HepG2 (cell line): Measurements from ENCODE around the gene TPRKB. TPM values are rescaled to one million over a fixed set of nuclear protein-coding genes. Genes with fewer than 3 reads are reported as not detected.
A peak's percentile ranks its signal among the peaks of the same experiment; 100 is the strongest.

Experiments
- ATAC-seq: fragments of 200-7000 bp; cut with Tn5 transposase; 3 replicates; pipeline ENCODE4 v1.9.1; 2020; ENCODE audit warnings: mild to moderate bottlenecking, moderate library complexity
- BruUV-seq: library from RNA; stranded (reverse); fragments of 400-500 nt; replicated peaks from 2 replicates; lab custom pipeline; 2021; lab: Mats Ljungman, UMichigan
- CTCF ChIA-PET: fragments of 300-600 bp; formaldehyde crosslinking; extraction: SDS; loops from one replicate; lab custom pipeline; 2021; ENCODE audit warnings: low total read pairs, inconsistent platforms, low intra/inter-chr PET ratio; lab: Yijun Ruan, JAX
- POLR2A ChIA-PET: fragments of 350-600 bp; sonication (Branson Sonifier 250); formaldehyde crosslinking; loops from one replicate; lab custom pipeline; 2020; ENCODE audit warnings: antibody characterized with exemption, inconsistent platforms; lab: Yijun Ruan, JAX
- DNase-seq: peaks from one replicate; pipeline ENCODE4 v3.0.0-alpha.2; 2015; ENCODE audit warnings: low spot score
- FAIRE-seq: peaks from 3 replicates; lab custom pipeline; 2011; peaks lifted over from hg19 to GRCh38; lab: Jason Lieb, UNC
- H2AFZ ChIP-seq: one replicate; pipeline ENCODE4 v1.6.1; 2011; ENCODE audit warnings: low read length, inconsistent platforms
- H3K27ac ChIP-seq: fragments of 300-600 bp; 3 replicates; pipeline ENCODE4 v1.8.0; 2011; ENCODE audit warnings: mixed run types, mild to moderate bottlenecking, mixed read lengths, low read length, inconsistent platforms; ENCODE audit not compliant: insufficient read depth; ENCODE audit errors: extremely low read length
- H3K27me3 ChIP-seq, 2 experiments: fragments of 200-600 bp in 1 of 2; 2 replicates in 1 of 2; 3 replicates in 1 of 2; pipeline versions ENCODE4 v1.6.0 to v1.8.0; 2011; ENCODE audit warnings: low read length in 2 of 2, mild to moderate bottlenecking in 2 of 2, moderate library complexity in 2 of 2, inconsistent platforms in 1 of 2; ENCODE audit not compliant: insufficient read depth in 2 of 2, control insufficient read depth in 1 of 2
- H3K36me3 ChIP-seq, 2 experiments: fragments of 200-600 bp in 1 of 2; replicated peaks in 1 of 2; 2 replicates in 1 of 2; 3 replicates in 1 of 2; pipeline versions ENCODE4 v1.5.1 to v1.8.0; 2011; ENCODE audit warnings: low read length in 2 of 2, inconsistent platforms in 1 of 2; ENCODE audit not compliant: insufficient read depth in 2 of 2, control insufficient read depth in 1 of 2
- H3K4me1 ChIP-seq: 2 replicates; pipeline ENCODE4 v1.5.1; 2012; ENCODE audit warnings: low read length, inconsistent platforms; ENCODE audit not compliant: insufficient read depth
- H3K4me2 ChIP-seq: 2 replicates; pipeline ENCODE4 v1.6.0; 2011; ENCODE audit warnings: low read depth, low read length, inconsistent platforms
- H3K4me3 ChIP-seq, 3 experiments: fragments of 200-600 bp in 1 of 3; sonication (generic), shearing (Covaris generic) in 1 of 3; replicated peaks in 1 of 3; 2 replicates each; pipeline ENCODE4 v1.5.1; 2011 to 2016; ENCODE audit warnings: low read length in 3 of 3, inconsistent platforms in 2 of 3, low read depth in 2 of 3, mild to moderate bottlenecking in 2 of 3, control low read depth in 1 of 3, mixed read lengths in 1 of 3; ENCODE audit not compliant: insufficient read depth in 1 of 3
- H3K79me2 ChIP-seq: one replicate; pipeline ENCODE4 v1.6.1; 2011; ENCODE audit warnings: low read length, inconsistent platforms; ENCODE audit not compliant: insufficient read depth
- H3K9ac ChIP-seq: 2 replicates; pipeline ENCODE4 v1.6.0; 2011; ENCODE audit warnings: mild to moderate bottlenecking, low read depth, low read length, inconsistent platforms; ENCODE audit not compliant: insufficient read depth
- H3K9me3 ChIP-seq: 2 replicates; pipeline ENCODE4 v1.5.1; 2012; ENCODE audit warnings: mild to moderate bottlenecking, low read length
- H4K20me1 ChIP-seq: 2 replicates; pipeline ENCODE4 v1.6.0; 2011; ENCODE audit warnings: inconsistent platforms, mild to moderate bottlenecking, low read length, moderate library complexity; ENCODE audit not compliant: insufficient read depth
- HDAC1 ChIP-seq: sonication (generic); formaldehyde crosslinking; IDR thresholded peaks from 2 replicates; pipeline ENCODE4 v1.5.1; 2020; ENCODE audit warnings: mild to moderate bottlenecking, missing genetic modification reagents
- MAFF ChIP-seq: IDR thresholded peaks from 2 replicates; pipeline ENCODE4 v1.6.1; 2011; ENCODE audit warnings: low read depth, low read length, improper control_type of control experiment
- MAFK ChIP-seq, 2 experiments: IDR thresholded peaks in 1 of 2; conservative IDR thresholded peaks in 1 of 2; 2 replicates each; pipeline ENCODE4 v1.6.1; 2011; ENCODE audit warnings: improper control_type of control experiment in 2 of 2, low read length in 2 of 2
- NCOR1 ChIP-seq: fragments of 200-600 bp; sonication (generic); IDR thresholded peaks from 2 replicates; pipeline ENCODE4 v1.7.0; 2017; ENCODE audit warnings: antibody characterized with exemption, low read length, borderline replicate concordance
- RNF2 ChIP-seq: fragments of 450-650 bp; conservative IDR thresholded peaks from 2 replicates; pipeline ENCODE4 v1.6.1; 2016; ENCODE audit warnings: low read depth
- ZNF136 ChIP-seq: sonication (generic); formaldehyde crosslinking; IDR thresholded peaks from 2 replicates; pipeline ENCODE4 v1.8.1; 2022; ENCODE audit warnings: low read depth, mild to moderate bottlenecking, moderate library complexity, missing genetic modification reagents
- ZNF432 ChIP-seq: sonication (generic); formaldehyde crosslinking; IDR thresholded peaks from 2 replicates; pipeline ENCODE4 v1.5.0; 2020; ENCODE audit warnings: missing genetic modification reagents, mild to moderate bottlenecking, borderline replicate concordance
- ZNF501 ChIP-seq: sonication (generic); formaldehyde crosslinking; IDR thresholded peaks from 2 replicates; pipeline ENCODE4 v1.5.1; 2020; ENCODE audit warnings: mild to moderate bottlenecking, moderate library complexity, missing genetic modification reagents
- ZNF569 ChIP-seq: sonication (generic); formaldehyde crosslinking; IDR thresholded peaks from 2 replicates; pipeline ENCODE4 v1.5.0; 2020; ENCODE audit warnings: mild to moderate bottlenecking, missing genetic modification reagents, moderate library complexity, borderline replicate concordance
- WGBS: methylation state at CpG from one replicate; pipeline ENCODE4 v1.1.6; 2017; ENCODE audit warnings: low lambda C conversion rate; 5-methylcytosine and 5-hydroxymethylcytosine counted together
- in situ Hi-C: cut with HindIII; loops from 2 replicates; pipeline ENCODE4 v1.10.0; 2017; ENCODE audit warnings: low pct_unique_long_range_greater_than_20kb; ENCODE audit not compliant: extremely low pct_ligation_motif_present
- intact Hi-C: fragments of 100-400 bp; cut with micrococcal nuclease; formaldehyde crosslinking; loops from one replicate; pipeline ENCODE4 v1.10.0; 2022; ENCODE audit not compliant: unreplicated experiment
- polyA plus RNA-seq, 8 experiments: library from polyadenylated mRNA; depleted of rRNA in 3 of 8; stranded (reverse) in 7 of 8; unstranded in 1 of 8; fragments of >200 nt; fragmentation: Illumina TruSeq in 4 of 8; extraction: Trizol in 4 of 8; gene quantifications; 2 replicates each; pipeline versions ENCODE4 v1.2.1 to v1.2.3, GENCODE V29; 2011 to 2016; ENCODE audit warnings: low read depth in 4 of 8, missing spikeins in 1 of 8, mixed read lengths in 1 of 8; ENCODE audit not compliant: insufficient read depth in 1 of 8
- total RNA-seq, 5 experiments: library from RNA; depleted of rRNA; stranded (reverse); fragments of >200 nt; fragmentation: Illumina TruSeq; extraction: Trizol; gene quantifications; 2 replicates each; pipeline ENCODE4 v1.2.3, GENCODE V29; 2016; ENCODE audit warnings: low read depth in 1 of 5
- TF ChIP-seq, protein P1 (sequence below): sonication (generic); formaldehyde crosslinking; IDR thresholded peaks from 2 replicates; pipeline ENCODE4 v1.5.0; 2020; ENCODE audit warnings: missing genetic modification reagents, mild to moderate bottlenecking, borderline replicate concordance
- TF ChIP-seq, protein P2 (sequence below): IDR thresholded peaks from 2 replicates; pipeline ENCODE4 v1.6.1; 2016; ENCODE audit warnings: mild to moderate bottlenecking, missing biosample characterization, missing genetic modification reagents
- TF ChIP-seq, protein P3 (sequence below): IDR thresholded peaks from 2 replicates; pipeline ENCODE4 v1.6.1; 2018; ENCODE audit warnings: missing genetic modification reagents

Gene TPRKB
- total and polyA plus RNA-seq, 2 of the 13 experiments (the other 11 are each of a cell fraction or from before 2014, with no cell fraction given), result 32.0 to 58.0 TPM

DNA sequence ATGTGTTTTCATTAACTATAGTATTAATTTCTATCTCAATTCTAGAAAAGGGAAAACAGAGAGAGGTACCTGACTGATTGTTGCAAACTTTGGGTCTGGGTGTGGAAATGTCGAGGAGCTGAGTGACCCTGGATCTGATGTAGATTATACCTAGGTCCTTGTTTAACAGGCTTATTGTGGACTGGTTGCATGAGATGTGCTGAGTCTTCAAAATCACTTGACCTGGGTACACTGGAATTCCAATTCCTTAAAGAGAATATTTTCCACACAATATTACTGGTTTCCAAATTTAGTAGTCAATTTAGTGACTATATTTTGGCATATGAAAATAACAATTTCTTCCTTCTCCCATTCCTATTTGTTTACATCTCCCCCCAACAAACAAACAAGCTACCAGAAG is 29.2 kb upstream of the TPRKB start:
- no peak overlapping the region for H3K9ac ChIP-seq
- H3K4me1 ChIP-seq, result no peaks in the 10 kb centered on the region
- no peaks in the 10 kb centered on the region for H3K9me3 ChIP-seq
- CTCF ChIA-PET, result no interaction called here
- H2AFZ ChIP-seq, result no peak overlapping the region
- no peaks in the 10 kb centered on the region for H3K27me3 ChIP-seq
- H4K20me1 ChIP-seq, result no peaks in the 10 kb centered on the region; the same call in 1 of the 2 replicates
- in situ Hi-C loops, result no loop called here
- FAIRE-seq, result no peak
- no peak overlapping the region for H3K27ac ChIP-seq
- peaks cover 29 to 86% of the 10 kb centered on the region in 2 experiments for H3K36me3 ChIP-seq
- H3K4me2 ChIP-seq, result no peak overlapping the region
- no peak for DNase-seq
- ATAC-seq, result no peak
- H3K4me3 ChIP-seq, result no peak overlapping the region
- peak; percentile 75 for TF ChIP-seq MAFK (conservative IDR thresholded peaks at IDR 0.05 in 1 of 2, IDR thresholded peaks at IDR 0.05 in 1 of 2; ENCODE audit: low read length in 2 of 2)
- peak; percentile 61 for TF ChIP-seq MAFF
- TF ChIP-seq ZNF569 (CRISPR knock-in tag), result no peak
- intact Hi-C loops, result no loop called here
- WGBS, result 100% methylated on average over 1 of the region's 1 CpG
- BruUV-seq, result no TSS peak
- POLR2A ChIA-PET, result no interaction called here
- no peaks in the 10 kb centered on the region for H3K79me2 ChIP-seq

DNA sequence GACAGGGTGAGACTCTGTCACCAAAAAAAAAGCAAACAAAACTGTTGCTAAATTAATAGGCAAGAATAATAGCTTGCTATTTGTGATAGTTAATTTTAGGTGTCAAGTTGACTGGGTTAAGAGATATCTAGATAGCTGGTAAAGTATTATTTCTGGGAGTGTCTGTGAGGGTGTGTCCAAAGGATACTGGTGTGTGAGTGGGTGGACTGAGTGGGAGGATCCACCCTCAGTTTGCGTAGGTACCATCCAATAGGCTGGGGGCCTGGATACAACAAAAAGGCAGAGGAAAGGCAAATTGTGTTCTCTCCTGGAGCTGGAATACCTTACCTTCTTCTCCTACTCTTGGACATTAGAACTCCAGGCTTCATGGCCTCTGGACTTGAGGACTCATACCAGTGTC is 27.8 kb upstream of the TPRKB start:
- no peaks in the 10 kb centered on the region for H3K27me3 ChIP-seq
- H3K9me3 ChIP-seq, result no peaks in the 10 kb centered on the region
- H3K4me2 ChIP-seq, result no peak overlapping the region
- H3K4me3 ChIP-seq, result no peak overlapping the region
- H2AFZ ChIP-seq, result no peak overlapping the region
- WGBS, result 90% methylated on average over 1 of the region's 1 CpG
- H3K27ac ChIP-seq, result no peak overlapping the region
- FAIRE-seq, result no peak
- no peaks in the 10 kb centered on the region; the same call in 1 of the 2 replicates for H4K20me1 ChIP-seq
- no peak overlapping the region for H3K9ac ChIP-seq
- no peak for DNase-seq
- no peak for TF ChIP-seq ZNF432
- TF ChIP-seq NCOR1, result no peak
- no peak for TF ChIP-seq RNF2
- TF ChIP-seq ZNF501, result no peak
- TF ChIP-seq, protein P1, sequence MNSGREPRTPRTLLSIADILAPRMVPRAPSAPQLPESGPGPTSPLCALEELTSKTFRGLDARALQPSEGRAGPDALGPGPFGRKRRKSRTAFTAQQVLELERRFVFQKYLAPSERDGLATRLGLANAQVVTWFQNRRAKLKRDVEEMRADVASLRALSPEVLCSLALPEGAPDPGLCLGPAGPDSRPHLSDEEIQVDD (CRISPR knock-in tag), result no peak
- TF ChIP-seq, protein P2, sequence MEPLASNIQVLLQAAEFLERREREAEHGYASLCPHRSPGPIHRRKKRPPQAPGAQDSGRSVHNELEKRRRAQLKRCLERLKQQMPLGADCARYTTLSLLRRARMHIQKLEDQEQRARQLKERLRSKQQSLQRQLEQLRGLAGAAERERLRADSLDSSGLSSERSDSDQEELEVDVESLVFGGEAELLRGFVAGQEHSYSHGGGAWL (CRISPR knock-in tag), result no peak
- TF ChIP-seq, protein P3, sequence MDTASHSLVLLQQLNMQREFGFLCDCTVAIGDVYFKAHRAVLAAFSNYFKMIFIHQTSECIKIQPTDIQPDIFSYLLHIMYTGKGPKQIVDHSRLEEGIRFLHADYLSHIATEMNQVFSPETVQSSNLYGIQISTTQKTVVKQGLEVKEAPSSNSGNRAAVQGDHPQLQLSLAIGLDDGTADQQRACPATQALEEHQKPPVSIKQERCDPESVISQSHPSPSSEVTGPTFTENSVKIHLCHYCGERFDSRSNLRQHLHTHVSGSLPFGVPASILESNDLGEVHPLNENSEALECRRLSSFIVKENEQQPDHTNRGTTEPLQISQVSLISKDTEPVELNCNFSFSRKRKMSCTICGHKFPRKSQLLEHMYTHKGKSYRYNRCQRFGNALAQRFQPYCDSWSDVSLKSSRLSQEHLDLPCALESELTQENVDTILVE, result no peak
- TF ChIP-seq ZNF136 (CRISPR knock-in tag), result no peak
- no peak for TF ChIP-seq HDAC1 (CRISPR knock-in tag)
- in situ Hi-C loops (no loop called here), intact Hi-C loops (no loop called here)
- peaks cover 27 to 86% of the 10 kb centered on the region in 2 experiments for H3K36me3 ChIP-seq
- no TSS peak for BruUV-seq
- ChIA-PET POLR2A (interaction anchor here (0.6 kb wide), 1 partner anchor 655 kb away, joined by 4 read pairs; no protein-coding TSS in a partner anchor), CTCF (no interaction called here)
- H3K4me1 ChIP-seq, result no peaks in the 10 kb centered on the region
- H3K79me2 ChIP-seq, result no peaks in the 10 kb centered on the region
- no peak for ATAC-seq
